ENCODE data around the gene EDRF1. TPM values are rescaled to one million over a fixed set of nuclear protein-coding genes. Genes with fewer than 3 reads are reported as not detected.

EDRF1 gene
- total RNA-seq, 1 donor from 2014 or later, result 43.2 TPM

DNA sequence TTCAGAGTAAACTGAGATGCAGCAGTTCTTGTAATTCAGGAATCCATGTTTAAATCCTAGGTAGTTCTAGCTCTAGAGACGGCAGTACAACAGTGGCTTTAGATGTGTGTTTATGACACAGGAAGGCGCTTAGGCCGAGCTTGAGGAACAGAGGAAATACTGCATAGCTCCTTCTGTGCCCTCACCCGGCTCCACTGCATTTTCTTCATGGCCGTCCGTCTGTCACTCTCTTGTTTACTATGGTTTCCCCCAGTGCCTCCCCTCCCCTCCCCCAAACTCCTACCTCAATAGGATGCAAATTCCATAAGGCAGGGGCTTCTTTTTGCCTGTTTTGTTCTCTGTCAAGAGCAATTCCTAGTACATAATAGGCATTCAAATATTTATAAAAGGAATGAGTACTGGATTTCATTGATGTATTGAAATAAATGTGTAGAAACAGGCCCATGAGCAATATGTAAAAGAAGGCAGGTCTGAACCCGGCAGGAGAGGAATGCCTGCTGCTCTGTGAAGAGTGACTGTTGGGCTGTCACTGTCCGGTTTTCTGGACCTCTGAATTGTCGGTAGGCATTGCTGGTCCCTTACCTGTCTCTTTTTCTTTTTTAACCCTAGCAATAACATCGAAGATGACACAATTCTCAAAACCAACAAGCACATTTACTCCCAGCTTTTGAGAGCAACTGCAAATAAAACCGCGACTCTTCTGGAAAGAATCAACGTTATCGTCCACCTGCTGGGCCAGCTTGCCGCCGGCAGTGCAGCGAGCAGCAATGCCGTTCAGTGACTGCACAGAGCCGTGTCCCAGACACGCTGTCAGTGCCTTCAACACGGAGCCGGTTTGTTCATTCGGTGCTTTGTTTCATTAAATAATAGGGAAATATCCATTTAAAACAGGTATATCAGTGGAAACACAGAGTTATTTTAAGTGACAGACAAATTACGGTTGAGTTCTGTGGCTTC is 43.5 kb downstream of the EDRF1 start:
- no peak for DNase-seq
- peaks cover 58% of the 10 kb centered on the region for H3K36me3 Mint-ChIP-seq (ENCODE audit: low read depth)
- no peaks in the 10 kb centered on the region for H3K27me3 Mint-ChIP-seq
- intact Hi-C loops (cut with micrococcal nuclease), result no loop called here
- no peak overlapping the region for H3K4me3 Mint-ChIP-seq
- no peak overlapping the region for H3K27ac Mint-ChIP-seq
- H3K4me1 Mint-ChIP-seq, result no peaks in the 10 kb centered on the region
- no peaks in the 10 kb centered on the region for H3K9me3 Mint-ChIP-seq

DNA sequence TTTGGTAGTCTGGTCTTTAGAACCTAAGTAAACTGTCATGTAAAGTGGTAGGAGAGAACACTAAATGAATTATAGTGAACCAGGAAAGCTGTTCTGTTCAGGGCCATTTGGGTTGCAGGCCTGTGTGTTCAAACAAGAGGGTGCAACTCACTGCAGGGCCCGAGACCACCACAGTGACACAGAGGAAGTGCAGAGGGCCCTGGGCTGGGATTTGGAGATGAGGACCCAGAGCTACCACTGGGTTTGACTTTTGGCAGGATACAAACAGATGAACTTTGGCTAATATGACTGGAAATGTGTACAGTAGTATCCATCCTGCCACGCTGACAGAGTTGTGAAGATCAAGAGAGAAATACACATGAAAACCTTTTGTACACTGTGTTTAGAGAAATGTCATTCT is 46.3 kb downstream of the EDRF1 start:
- H3K4me1 Mint-ChIP-seq, result no peaks in the 10 kb centered on the region
- H3K9me3 Mint-ChIP-seq, result no peaks in the 10 kb centered on the region
- H3K27me3 Mint-ChIP-seq, result no peaks in the 10 kb centered on the region
- peaks cover 44% of the 10 kb centered on the region for H3K36me3 Mint-ChIP-seq (ENCODE audit: low read depth)
- H3K27ac Mint-ChIP-seq, result no peak overlapping the region
- intact Hi-C loops (cut with micrococcal nuclease), result no loop called here
- H3K4me3 Mint-ChIP-seq, result no peak overlapping the region
- no peak for DNase-seq

DNA sequence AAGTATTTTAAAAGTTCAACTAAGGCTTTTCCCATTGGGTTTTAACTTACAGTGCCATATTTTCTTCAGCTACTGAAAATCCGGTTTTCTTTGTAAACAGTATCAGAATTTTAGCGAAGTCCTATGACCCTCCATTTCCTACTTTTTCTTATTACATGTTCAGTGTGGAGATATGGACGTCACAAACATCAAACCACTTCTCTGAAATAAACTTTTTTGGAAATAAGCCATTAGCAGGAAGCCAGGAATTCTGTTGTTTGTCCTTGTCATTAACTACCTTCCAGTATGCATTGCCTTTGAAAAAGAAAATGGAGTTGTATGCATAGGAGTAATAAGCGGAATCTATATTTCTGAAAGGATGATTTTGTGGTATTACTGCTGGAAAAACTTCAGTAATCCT is 47.0 kb downstream of the EDRF1 start:
- Mint-ChIP-seq H3K27ac (no peak overlapping the region), H3K4me1 (no peaks in the 10 kb centered on the region), H3K4me3 (no peak overlapping the region), H3K36me3 (ENCODE audit: low read depth) (peaks cover 41% of the 10 kb centered on the region), H3K27me3 (no peaks in the 10 kb centered on the region), H3K9me3 (no peaks in the 10 kb centered on the region)
- intact Hi-C loops (cut with micrococcal nuclease), result no loop called here
- no peak for DNase-seq

DNA sequence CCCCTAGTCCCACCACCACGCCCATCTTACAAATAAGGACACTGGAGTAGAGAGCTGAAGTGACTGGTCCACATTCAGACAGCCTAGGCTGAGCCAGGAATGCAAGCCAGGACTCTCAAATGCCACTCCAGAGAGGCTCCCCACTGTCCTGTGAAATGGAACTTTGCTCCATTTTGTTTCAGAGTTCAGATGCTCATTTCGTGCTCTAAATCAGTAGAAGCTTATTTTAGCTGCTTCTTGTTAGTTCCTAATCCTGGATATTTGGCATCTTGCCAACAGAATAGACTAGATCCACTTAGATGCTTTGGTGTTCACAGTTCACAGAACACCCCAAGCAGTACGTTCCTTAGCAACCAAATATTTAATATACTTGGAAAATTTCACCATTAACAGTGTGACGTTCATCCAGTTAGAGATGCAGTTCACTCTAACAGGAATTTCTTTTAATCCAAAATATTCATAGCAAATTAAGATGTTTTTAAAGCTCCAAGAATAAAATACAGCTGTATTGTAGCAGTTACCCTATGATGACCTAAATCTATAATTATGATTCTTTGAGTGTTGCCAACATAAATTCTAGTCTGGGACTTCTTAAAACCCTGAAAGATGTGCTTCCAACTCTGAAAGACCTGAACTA is 48.8 kb downstream of the EDRF1 start:
- H3K27me3 Mint-ChIP-seq, result no peaks in the 10 kb centered on the region
- H3K27ac Mint-ChIP-seq, result no peak overlapping the region
- H3K4me3 Mint-ChIP-seq, result no peak overlapping the region
- peaks cover 34% of the 10 kb centered on the region for H3K36me3 Mint-ChIP-seq (ENCODE audit: low read depth)
- no peaks in the 10 kb centered on the region for H3K9me3 Mint-ChIP-seq
- intact Hi-C loops (cut with micrococcal nuclease), result no loop called here
- no peaks in the 10 kb centered on the region for H3K4me1 Mint-ChIP-seq
- DNase-seq, result no peak

DNA sequence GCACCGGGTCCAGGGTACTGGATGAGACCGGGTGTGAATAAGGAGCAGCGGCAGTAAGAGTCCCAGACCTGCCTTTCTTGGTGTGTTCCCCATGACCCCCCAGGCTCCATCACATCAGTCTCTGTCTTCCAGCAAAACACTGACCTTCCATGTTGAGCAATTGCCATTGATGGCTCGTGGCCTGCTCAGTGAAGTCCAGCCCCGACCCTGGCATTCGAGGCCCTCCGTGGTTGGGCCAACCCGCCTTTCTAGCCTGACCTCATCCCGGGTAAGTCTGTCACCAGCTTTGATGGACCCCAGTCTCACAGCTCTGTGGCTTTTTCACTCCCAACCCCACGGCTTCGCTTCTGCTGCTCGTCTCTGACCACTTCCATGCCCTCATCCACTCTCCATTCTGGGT is 49.7 kb downstream of the EDRF1 start:
- intact Hi-C loops (cut with micrococcal nuclease), result no loop called here
- peaks cover 29% of the 10 kb centered on the region for H3K36me3 Mint-ChIP-seq (ENCODE audit: low read depth)
- no peak overlapping the region for H3K27ac Mint-ChIP-seq
- no peak overlapping the region for H3K4me3 Mint-ChIP-seq
- H3K4me1 Mint-ChIP-seq, result no peaks in the 10 kb centered on the region
- no peaks in the 10 kb centered on the region for H3K27me3 Mint-ChIP-seq
- DNase-seq, result no peak
- H3K9me3 Mint-ChIP-seq, result no peaks in the 10 kb centered on the region

DNA sequence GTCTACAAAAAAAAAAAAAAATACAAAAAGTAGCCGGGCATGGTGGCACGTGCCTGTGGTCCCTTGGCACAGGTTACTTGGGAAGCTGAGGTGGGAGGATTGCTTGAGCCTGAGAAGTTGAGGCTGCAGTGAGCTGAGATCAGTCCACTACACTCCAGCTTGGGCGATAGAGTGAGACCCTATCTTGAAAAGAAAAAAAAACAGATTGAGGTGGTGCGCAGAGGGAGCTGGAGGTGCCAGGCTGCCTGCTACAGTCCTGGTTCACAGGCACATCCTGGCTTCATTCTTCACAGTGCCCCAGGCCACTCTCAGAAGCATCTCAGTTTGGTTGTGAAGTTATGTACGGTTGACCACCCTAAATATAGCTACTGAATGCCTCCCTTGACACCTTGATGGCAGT is 51.3 kb downstream of the EDRF1 start:
- Mint-ChIP-seq H3K27ac (no peak overlapping the region), H3K4me3 (no peak overlapping the region), H3K27me3 (no peaks in the 10 kb centered on the region), H3K4me1 (no peaks in the 10 kb centered on the region), H3K36me3 (ENCODE audit: low read depth) (peaks cover 16% of the 10 kb centered on the region), H3K9me3 (no peaks in the 10 kb centered on the region)
- intact Hi-C loops (cut with micrococcal nuclease), result no loop called here
- no peak for DNase-seq

DNA sequence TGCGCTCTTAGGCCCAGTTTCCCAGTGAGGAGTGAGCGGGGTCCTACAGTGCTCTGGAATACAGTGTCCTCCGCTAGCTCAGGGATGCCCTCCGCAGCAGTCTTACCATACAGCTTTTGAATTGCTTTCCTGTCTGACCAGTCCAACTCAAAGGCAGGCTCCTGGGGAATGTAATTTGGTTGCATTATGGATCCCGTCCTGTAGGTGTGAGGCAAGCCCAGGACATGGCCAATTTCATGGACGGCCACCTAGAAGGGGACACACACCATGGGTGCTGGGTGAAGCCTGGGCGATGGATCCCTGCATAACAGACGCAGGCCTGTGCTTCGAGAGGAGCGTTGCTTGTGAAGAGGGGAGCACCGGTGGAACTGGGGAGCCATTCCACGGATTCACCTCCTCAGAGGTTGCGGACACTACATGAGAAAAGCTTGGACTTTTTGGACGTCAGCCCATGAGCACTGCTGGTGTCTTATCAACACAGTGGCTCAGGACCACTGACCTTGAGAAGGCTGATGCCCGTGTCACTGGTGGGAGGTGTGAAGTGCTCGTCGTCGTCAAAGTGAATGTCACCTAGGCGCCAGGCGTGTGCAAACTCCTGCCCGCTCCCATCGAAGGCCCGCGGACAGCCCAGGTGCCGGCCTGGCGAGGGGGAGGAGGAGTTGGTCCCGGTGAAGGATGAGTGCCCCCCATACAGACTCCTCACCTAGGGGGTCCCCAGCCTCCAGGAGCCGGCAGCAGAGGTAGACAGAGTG is 52.8 kb downstream of the EDRF1 start:
- Mint-ChIP-seq H3K4me3 (no peak overlapping the region), H3K4me1 (no peaks in the 10 kb centered on the region), H3K9me3 (no peaks in the 10 kb centered on the region), H3K36me3 (ENCODE audit: low read depth) (peaks cover 8% of the 10 kb centered on the region), H3K27me3 (no peaks in the 10 kb centered on the region), H3K27ac (no peak overlapping the region)
- intact Hi-C loops (cut with micrococcal nuclease), result no loop called here
- no peak for DNase-seq

DNA sequence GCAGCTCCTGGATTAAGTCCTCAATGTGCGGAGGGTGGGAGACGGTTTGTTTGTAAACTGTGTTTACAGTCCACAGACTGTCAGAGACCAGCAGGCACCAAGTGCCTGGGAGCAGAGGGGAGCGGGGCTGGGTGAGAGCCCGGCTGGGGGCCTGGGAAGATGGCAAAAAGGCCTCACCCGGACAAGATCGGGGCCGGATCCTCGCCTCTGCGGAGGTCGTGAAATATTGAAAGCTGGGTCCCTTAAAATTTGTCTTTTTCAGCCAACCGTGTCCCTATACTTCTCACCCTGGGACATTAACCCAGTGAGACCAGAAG is 53.3 kb downstream of the EDRF1 start:
- no peaks in the 10 kb centered on the region for H3K9me3 Mint-ChIP-seq
- no peaks in the 10 kb centered on the region for H3K27me3 Mint-ChIP-seq
- H3K4me1 Mint-ChIP-seq, result no peaks in the 10 kb centered on the region
- no peak overlapping the region for H3K4me3 Mint-ChIP-seq
- peaks cover 4% of the 10 kb centered on the region for H3K36me3 Mint-ChIP-seq (ENCODE audit: low read depth)
- no peak for DNase-seq
- intact Hi-C loops (cut with micrococcal nuclease), result no loop called here
- no peak overlapping the region for H3K27ac Mint-ChIP-seq

DNA sequence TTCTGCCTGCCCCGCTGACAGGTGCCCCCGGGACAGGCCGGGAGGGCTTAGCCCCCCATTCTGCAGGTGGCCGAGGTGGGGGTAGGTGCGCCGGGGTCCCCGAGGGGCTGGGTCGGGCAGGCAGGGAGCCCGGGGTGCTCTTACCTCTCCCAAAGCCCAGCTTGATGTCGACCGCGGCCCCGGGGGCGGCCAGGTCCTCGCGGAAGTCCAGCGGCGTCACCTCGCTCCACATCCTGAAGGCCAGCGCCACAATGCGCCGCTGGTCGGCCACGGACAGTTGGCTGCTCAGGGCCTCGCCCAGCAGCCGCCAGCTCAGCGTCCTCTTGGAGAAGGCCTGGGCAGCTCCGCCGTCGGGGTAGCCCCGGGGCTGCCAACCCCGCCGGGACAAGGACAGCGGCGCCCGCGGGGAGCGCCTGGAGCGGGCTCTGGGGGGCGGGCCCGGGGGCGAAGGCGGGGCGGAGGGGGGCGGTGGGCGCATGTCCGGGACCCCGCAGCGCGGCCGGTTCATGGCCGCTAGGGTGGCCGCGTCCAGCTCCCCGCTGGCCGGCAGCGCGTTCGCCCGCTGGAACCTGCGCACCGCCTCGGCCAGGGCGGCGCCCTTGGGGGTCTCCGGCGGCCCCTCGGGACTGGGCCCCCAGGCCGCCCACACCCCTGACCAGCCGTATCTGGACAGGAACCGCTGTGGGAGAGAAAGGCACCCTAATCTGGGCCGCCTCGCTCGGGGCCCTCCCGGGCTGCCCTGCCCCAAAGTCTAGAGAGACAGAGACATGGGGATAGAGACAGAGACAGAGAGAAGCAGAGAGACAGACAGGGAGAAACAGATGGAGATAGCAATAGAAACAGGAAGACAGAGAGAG is 54.4 kb downstream of the EDRF1 start:
- Mint-ChIP-seq H3K4me3 (no peak overlapping the region), H3K27ac (no peak overlapping the region), H3K36me3 (ENCODE audit: low read depth) (peaks cover 2% of the 10 kb centered on the region), H3K4me1 (no peaks in the 10 kb centered on the region), H3K27me3 (no peaks in the 10 kb centered on the region), H3K9me3 (no peaks in the 10 kb centered on the region)
- intact Hi-C loops (cut with micrococcal nuclease), result no loop called here
- DNase-seq, result no peak

DNA sequence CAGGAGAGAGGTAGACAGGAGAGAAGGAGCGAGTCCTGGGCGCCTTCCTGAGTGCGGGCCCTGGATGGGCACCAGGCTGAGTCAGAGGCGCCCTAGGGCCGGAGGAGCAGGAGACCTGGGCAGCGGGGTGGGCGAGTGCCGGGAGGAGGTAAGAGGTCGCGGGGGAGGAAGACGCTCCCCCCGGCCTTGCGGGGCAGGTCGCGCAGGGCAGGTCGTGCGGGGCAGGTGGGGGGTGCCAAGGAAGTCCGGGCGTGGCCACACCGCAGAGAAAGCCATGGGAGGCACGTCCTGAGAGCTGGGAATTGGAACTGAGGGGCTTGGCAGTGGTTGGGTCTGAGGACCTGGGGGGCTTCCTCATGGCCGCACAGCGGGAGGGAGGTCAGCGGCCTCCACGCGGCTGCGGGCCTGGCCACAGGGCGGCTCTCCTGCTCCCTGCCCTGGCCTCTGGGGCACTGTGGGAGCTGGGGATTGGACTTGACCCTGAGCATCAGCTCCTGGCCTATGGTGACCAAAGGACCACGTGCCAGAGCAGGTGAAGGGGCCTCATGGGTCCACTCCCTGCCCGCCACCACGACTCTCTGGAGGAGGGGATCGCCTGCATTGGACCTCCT is 55.2 kb downstream of the EDRF1 start:
- Mint-ChIP-seq H3K27ac (no peak overlapping the region), H3K4me3 (no peak overlapping the region), H3K9me3 (no peaks in the 10 kb centered on the region), H3K36me3 (ENCODE audit: low read depth) (no peaks in the 10 kb centered on the region), H3K4me1 (no peaks in the 10 kb centered on the region), H3K27me3 (no peaks in the 10 kb centered on the region)
- intact Hi-C loops (cut with micrococcal nuclease), result no loop called here
- no peak for DNase-seq

DNA sequence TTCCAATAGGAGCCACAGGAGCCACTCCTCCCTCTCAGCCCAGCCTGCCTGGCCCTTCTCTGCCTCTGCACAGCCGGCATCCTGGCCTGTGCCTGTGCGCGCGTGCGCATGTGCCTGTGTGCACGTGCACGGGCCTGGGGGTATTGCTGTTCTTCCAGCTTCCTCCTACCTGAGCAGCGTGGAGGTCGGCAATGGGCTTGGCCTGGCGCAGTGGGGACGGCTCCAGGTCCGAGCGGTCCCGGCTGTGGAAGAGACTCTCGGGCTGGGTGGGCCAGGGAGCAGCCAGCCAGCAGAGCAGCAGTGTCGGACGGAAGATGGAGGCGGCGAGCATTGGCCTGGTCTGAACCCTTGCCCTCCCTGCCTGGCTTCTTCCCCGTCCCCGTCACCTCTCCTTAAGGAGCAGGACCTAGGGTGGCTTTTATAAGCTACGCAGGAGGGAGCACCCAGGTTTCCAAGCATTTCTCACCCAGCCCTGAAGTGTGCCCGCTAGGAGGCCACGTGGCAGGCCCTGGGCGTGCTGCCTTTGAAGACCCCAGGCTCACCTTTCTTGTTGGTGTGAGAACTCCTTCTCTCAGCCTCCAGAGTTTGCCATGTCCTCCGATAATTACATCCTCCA is 56.1 kb downstream of the EDRF1 start, which contains the start of gene MMP21:
Gene MMP21 (minus strand): TSS at position 331 of the 616 bp plus-strand sequence. CDS start 0 bp downstream, at position 331.
- no peaks in the 10 kb centered on the region for H3K36me3 Mint-ChIP-seq (ENCODE audit: low read depth)
- H3K4me1 Mint-ChIP-seq, result no peaks in the 10 kb centered on the region
- H3K27ac Mint-ChIP-seq, result no peak within 1 kb of the TSS
- no peak for DNase-seq
- no peaks in the 10 kb centered on the region for H3K9me3 Mint-ChIP-seq
- H3K4me3 Mint-ChIP-seq, result no peak within 1 kb of the TSS
- intact Hi-C loops (cut with micrococcal nuclease), result no loop called here
- no peaks in the 10 kb centered on the region for H3K27me3 Mint-ChIP-seq

DNA sequence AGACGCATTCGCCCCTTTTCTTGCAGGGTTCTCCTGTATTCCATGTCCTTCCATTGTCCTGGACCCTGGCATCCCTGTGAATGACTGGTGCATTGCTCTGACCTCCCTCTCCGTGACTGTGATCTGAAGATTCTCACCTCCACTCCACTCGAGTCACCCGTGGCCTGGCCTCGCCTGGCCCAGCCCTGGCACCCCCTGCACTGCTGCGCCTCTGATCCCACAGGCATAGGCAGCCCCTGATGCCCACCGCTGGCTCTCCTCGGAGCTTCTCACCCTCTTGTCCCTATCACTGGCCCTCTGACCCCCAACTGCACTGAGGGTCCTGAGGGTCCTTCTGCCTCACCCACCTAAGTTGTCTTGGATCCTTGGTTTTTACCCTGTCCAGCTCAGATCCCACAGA is 58.3 kb downstream of the EDRF1 start:
- intact Hi-C loops (cut with micrococcal nuclease), result no loop called here
- Mint-ChIP-seq H3K27ac (no peak overlapping the region), H3K27me3 (no peaks in the 10 kb centered on the region), H3K9me3 (no peaks in the 10 kb centered on the region), H3K4me3 (no peak overlapping the region), H3K4me1 (no peaks in the 10 kb centered on the region), H3K36me3 (ENCODE audit: low read depth) (no peaks in the 10 kb centered on the region)
- no peak for DNase-seq

DNA sequence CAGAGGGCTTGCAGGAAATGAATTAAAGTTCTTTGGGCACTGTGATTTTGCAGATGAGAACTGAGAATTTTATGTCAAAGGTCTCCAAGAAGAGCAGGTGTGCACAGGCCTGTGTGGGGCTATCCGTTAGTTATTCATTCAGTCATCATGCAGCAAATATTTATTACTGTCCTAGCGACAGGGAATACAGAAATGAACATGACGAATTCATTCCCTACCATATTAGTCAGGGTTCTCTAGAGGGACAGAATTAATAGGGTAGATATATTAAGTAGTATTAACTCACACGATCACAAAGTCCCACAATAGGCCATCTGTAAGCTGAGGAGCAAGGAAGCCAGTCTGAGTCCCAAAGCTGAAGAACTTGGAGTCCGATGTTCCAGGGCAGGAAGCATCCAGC is 59.0 kb downstream of the EDRF1 start:
- H3K27ac Mint-ChIP-seq, result no peak overlapping the region

More for the DNA sequence above, 59.0 kb downstream of the EDRF1 start:
- intact Hi-C loops (cut with micrococcal nuclease), result no loop called here
- H3K27me3 Mint-ChIP-seq, result no peaks in the 10 kb centered on the region
- no peaks in the 10 kb centered on the region for H3K9me3 Mint-ChIP-seq
- H3K4me3 Mint-ChIP-seq, result no peak overlapping the region
- DNase-seq, result no peak
- no peaks in the 10 kb centered on the region for H3K4me1 Mint-ChIP-seq
- H3K36me3 Mint-ChIP-seq (ENCODE audit: low read depth), result no peaks in the 10 kb centered on the region
